BLaER1 treated with 17β-estradiol and CSF1 and Interleukin-3, amounts not matched to agents 10 nM and 100 nM (cell line): ENCODE data around the gene ACAT2.

Experiments
- H3K27ac ChIP-seq, 11 experiments: shearing (Covaris generic); formaldehyde crosslinking; 2 replicates each; pipeline ENCODE4 v1.8.1; 2022
- H3K27me3 ChIP-seq, 11 experiments: shearing (Covaris generic); formaldehyde crosslinking; 2 replicates each; pipeline ENCODE4 v1.8.1; 2022
- H3K36me3 ChIP-seq, 11 experiments: shearing (Covaris generic); formaldehyde crosslinking; 2 replicates each; pipeline ENCODE4 v1.8.1; 2022
- H3K4me1 ChIP-seq, 10 experiments: shearing (Covaris generic); formaldehyde crosslinking; 2 replicates each; pipeline ENCODE4 v1.8.1; 2022
- H3K4me2 ChIP-seq, 11 experiments: shearing (Covaris generic); formaldehyde crosslinking; 2 replicates each; pipeline ENCODE4 v1.8.1; 2022
- H3K4me3 ChIP-seq, 10 experiments: shearing (Covaris generic); formaldehyde crosslinking; 2 replicates each; pipeline ENCODE4 v1.8.1; 2022
- H3K9ac ChIP-seq, 11 experiments: shearing (Covaris generic); formaldehyde crosslinking; 2 replicates each; pipeline ENCODE4 v1.8.1; 2022
- H3K9me3 ChIP-seq, 11 experiments: shearing (Covaris generic); formaldehyde crosslinking; replicated peaks in 1 of 11; 2 replicates each; pipeline ENCODE4 v1.8.1; 2022
- H4K20me1 ChIP-seq, 11 experiments: shearing (Covaris generic); formaldehyde crosslinking; 2 replicates each; pipeline ENCODE4 v1.8.1; 2022
- Cebpa-rat ChIP-seq, 11 experiments: shearing (Covaris generic); IDR thresholded peaks; 2 replicates each; pipeline ENCODE4 v1.8.1; 2022

ACAT2 gene

DNA sequence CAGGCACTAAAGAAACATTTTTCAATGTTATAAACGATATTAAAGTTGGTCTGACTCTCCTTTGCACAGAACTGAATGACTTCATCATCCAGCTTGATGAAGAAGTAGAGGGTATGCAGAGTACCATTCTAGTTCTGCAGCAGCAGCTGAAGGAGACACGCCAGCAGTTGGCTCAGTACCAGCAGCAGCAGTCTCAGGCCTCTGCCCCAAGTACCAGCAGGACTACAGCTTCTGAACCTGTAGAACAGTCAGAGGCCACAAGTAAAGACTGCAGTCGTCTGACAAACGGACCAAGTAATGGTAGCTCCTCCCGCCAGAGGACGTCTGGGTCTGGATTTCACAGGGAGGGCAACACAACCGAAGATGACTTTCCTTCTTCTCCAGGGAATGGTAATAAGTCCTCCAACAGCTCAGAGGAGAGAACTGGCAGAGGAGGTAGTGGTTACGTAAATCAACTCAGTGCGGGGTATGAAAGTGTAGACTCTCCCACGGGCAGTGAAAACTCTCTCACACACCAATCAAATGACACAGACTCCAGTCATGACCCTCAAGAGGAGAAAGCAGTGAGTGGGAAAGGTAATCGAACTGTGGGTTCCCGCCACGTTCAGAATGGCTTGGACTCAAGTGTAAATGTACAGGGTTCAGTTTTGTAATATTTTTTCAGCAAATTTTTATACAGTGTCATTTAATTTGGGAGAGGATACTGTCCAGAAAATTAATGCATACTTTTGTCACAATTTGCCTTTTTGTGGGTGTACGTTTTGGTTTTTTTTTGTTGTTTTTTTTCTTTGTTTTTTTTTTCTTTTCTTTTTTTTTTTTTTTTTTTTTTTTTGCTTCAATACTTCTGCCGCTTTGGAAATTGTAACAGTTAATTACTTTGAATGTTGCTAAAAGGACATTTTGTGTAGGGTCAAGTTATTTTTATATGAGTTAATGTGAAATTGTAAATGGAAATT, 6.6 kb upstream of the ACAT2 start:
- H3K9ac ChIP-seq = no peak overlapping the region
- no peaks in the 10 kb centered on the region for H3K27me3 ChIP-seq
- H4K20me1 ChIP-seq = peaks cover 24 to 92% (median 55%) of the 10 kb centered on the region in 11 experiments; a peak in 20 of 22 replicates
- H3K4me3 ChIP-seq = no peak overlapping the region
- no peaks in the 10 kb centered on the region for H3K9me3 ChIP-seq
- H3K4me2 ChIP-seq = no peak overlapping the region
- H3K36me3 ChIP-seq = peaks cover 84 to 88% (median 87%) of the 10 kb centered on the region in 11 experiments
- no peak for TF ChIP-seq Cebpa-rat (IDR thresholded peaks at IDR 0.05)
- H3K4me1 ChIP-seq = peaks cover 0 to 15% (median 6%) of the 10 kb centered on the region in 10 experiments; a peak in 19 of 20 replicates
- H3K27ac ChIP-seq = no peak overlapping the region

DNA sequence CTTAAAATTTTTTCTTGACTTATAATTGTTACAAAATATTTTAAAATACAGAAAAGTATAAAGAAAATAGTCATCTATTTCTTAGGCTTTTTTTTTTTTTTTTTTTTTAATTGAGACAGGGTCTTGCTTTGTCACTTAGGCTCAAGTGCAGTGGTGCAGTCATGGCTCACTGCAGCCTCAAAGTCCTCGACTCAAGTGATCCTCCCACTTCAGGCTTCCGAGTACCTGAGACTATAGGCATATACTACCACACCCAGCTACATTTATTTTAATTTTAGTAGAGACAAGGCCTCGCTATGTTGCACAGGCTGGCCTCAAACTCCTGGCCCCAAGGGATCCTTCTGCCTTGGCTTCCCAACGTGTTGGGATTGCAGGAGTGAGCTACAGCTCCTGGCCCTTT, 5.3 kb upstream of the ACAT2 start:
- Histone ChIP-seq H4K20me1 (peaks cover 22 to 80% (median 47%) of the 10 kb centered on the region in 11 experiments; a peak in 20 of 22 replicates), H3K9me3 (no peaks in the 10 kb centered on the region), H3K9ac (no peak overlapping the region), H3K4me1 (peaks cover 12 to 28% (median 19%) of the 10 kb centered on the region in 10 experiments), H3K4me3 (no peak overlapping the region), H3K4me2 (no peak overlapping the region), H3K27me3 (no peaks in the 10 kb centered on the region), H3K36me3 (peaks cover 73 to 76% (median 75%) of the 10 kb centered on the region in 11 experiments), H3K27ac (no peak overlapping the region)
- TF ChIP-seq Cebpa-rat (IDR thresholded peaks at IDR 0.05) = no peak

GRCh38 chr6:159758031-159759001, 3.5 kb upstream of the ACAT2 start:
- Histone ChIP-seq H3K4me3 (no peak overlapping the region), H3K27ac (no peak overlapping the region)

DNA sequence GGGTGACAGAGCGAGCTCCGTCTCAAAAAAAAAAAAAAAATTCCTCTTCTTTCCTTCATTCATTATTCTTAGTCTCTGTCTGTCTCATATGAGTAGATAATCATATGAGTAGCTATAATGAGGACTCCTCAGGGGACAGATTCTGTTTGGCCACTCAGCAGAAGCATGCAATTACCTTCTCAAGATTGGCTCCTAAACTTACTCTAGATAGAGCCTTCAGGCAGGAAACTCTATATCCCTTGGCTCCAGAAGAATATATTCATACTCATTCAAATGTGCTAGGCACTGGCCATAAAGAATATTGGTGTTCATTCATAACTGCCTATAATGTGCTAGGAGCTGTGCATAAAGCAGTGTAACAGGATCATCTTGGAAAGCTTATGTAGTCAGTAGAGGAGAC, 2.2 kb upstream of the ACAT2 start:
- Histone ChIP-seq H3K27me3 (no peaks in the 10 kb centered on the region), H3K9me3 (no peaks in the 10 kb centered on the region), H3K9ac (peak overlapping the region in 1 of 11 experiments; percentile 82; a peak in 1 of 22 replicates), H3K4me3 (no peak overlapping the region), H3K27ac (no peak overlapping the region), H3K4me2 (peak overlapping the region in 2 of 11 experiments; percentile 17 to 97; a peak in 2 of 22 replicates), H3K36me3 (peaks cover 50 to 62% (median 59%) of the 10 kb centered on the region in 11 experiments), H3K4me1 (peaks cover 19 to 39% (median 28%) of the 10 kb centered on the region in 10 experiments), H4K20me1 (peaks cover 7 to 49% (median 20%) of the 10 kb centered on the region in 11 experiments; a peak in 18 of 22 replicates)
- no peak for TF ChIP-seq Cebpa-rat (IDR thresholded peaks at IDR 0.05)

More at GRCh38 chr6:159758031-159759001, 3.5 kb upstream of the ACAT2 start:
- Histone ChIP-seq H3K9ac (no peak overlapping the region), H4K20me1 (peaks cover 11 to 62% (median 29%) of the 10 kb centered on the region in 11 experiments; a peak in 18 of 22 replicates), H3K4me1 (peaks cover 19 to 38% (median 28%) of the 10 kb centered on the region in 10 experiments), H3K36me3 (peaks cover 55 to 62% (median 60%) of the 10 kb centered on the region in 11 experiments), H3K9me3 (no peaks in the 10 kb centered on the region), H3K27me3 (no peaks in the 10 kb centered on the region), H3K4me2 (no peak overlapping the region)
- no peak for TF ChIP-seq Cebpa-rat (IDR thresholded peaks at IDR 0.05)

DNA sequence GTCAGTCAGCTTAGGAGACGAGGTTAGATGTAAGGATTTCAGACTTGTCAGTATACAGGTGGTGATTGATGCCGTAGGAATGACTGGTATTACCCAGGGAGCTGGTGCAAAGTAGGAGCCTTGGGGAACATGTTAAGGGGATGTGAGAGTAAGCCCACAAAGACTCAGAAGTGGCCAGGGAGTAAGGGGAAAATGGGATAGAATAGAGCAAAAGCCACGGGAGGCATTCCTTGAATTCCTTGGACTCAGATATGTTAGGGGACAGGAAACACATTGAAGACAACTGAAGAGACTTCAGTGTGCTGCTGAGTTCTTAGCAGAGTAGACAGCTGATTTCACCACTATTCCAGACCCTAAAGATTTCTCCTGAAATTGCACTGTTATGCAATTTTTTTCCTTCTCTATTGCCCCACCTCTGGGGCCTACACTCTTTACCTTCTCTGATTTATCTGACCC, 1.2 kb upstream of the ACAT2 start:
- TF ChIP-seq Cebpa-rat (IDR thresholded peaks at IDR 0.05) = no peak
- peak overlapping the region in 9 of 10 experiments; percentile 74 to 91 (median 82); a peak in 15 of 20 replicates for H3K4me3 ChIP-seq
- H3K4me2 ChIP-seq = peak overlapping the region; percentile 79 to 97 (median 94)
- H3K27ac ChIP-seq = peak overlapping the region in 10 of 11 experiments; percentile 85 to 92 (median 89); a peak in 19 of 22 replicates
- H3K9me3 ChIP-seq = no peaks in the 10 kb centered on the region
- H3K36me3 ChIP-seq = peaks cover 49 to 62% (median 59%) of the 10 kb centered on the region in 11 experiments
- no peaks in the 10 kb centered on the region for H3K27me3 ChIP-seq
- peaks cover 19 to 39% (median 28%) of the 10 kb centered on the region in 10 experiments for H3K4me1 ChIP-seq
- H4K20me1 ChIP-seq = peaks cover 0 to 39% (median 10%) of the 10 kb centered on the region in 11 experiments; a peak in 12 of 22 replicates
- peak overlapping the region in 10 of 11 experiments; percentile 82 to 91 (median 88); a peak in 19 of 22 replicates for H3K9ac ChIP-seq

DNA sequence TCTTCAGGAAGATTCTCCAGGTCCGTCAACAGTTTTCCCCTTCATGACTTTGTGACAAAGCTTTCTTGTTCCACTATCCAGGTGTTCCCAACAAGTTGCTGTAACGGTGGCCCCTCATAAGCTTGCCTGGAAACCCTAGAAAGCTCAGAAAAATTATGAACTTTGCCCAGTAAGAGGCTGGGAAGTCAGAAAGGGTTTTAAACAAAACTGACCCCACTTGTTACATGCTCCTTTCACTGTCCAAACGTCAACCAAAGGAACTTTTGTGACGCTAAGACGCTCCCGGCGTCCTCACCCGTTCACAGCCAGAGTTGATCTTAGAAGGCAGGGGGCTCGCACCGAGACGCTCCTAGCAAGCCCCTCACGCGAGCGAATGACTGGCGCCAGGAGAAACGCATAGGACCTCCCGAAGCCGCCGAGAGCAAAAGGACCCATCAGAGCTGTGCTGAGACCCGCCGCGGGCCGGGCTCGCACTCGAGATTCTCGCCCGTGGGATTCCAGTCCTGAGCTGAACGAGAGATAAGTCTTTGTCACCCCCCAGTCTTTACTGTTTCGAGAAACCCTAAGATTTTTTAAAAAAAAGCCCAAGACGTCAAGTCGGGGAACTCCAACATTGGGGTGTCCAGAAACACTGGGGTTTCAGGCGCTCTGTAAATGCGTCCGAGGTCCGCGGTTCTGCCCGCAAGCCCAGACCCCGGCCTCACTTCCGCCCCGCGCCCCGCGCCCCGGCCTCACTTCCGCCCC, 544 bp upstream of the ACAT2 start:
- Histone ChIP-seq H3K9ac (peak overlapping the region; percentile 80 to 91 (median 87)), H3K27ac (peak overlapping the region; percentile 85 to 92 (median 90)), H4K20me1 (peaks cover 0 to 32% (median 9%) of the 10 kb centered on the region in 11 experiments; a peak in 11 of 22 replicates), H3K9me3 (no peaks in the 10 kb centered on the region), H3K36me3 (peaks cover 44 to 62% (median 57%) of the 10 kb centered on the region in 11 experiments), H3K4me3 (peak overlapping the region; percentile 65 to 91 (median 82)), H3K4me2 (peak overlapping the region; percentile 79 to 97 (median 94)), H3K27me3 (no peaks in the 10 kb centered on the region), H3K4me1 (peaks cover 19 to 39% (median 28%) of the 10 kb centered on the region in 10 experiments)
- TF ChIP-seq Cebpa-rat (IDR thresholded peaks at IDR 0.05) = no peak

- H3K4me2 ChIP-seq = peak overlapping the region; percentile 79 to 97 (median 94)
- peaks cover 19 to 39% (median 28%) of the 10 kb centered on the region in 10 experiments for H3K4me1 ChIP-seq
- H4K20me1 ChIP-seq = peaks cover 0 to 27% (median 9%) of the 10 kb centered on the region in 11 experiments; a peak in 9 of 22 replicates
- no peaks in the 10 kb centered on the region for H3K9me3 ChIP-seq
- H3K27me3 ChIP-seq = no peaks in the 10 kb centered on the region
- H3K27ac ChIP-seq = peak overlapping the region in 10 of 11 experiments; percentile 53 to 92 (median 88); a peak in 13 of 22 replicates
- peak overlapping the region; percentile 65 to 91 (median 82) for H3K4me3 ChIP-seq
- peak overlapping the region; percentile 80 to 91 (median 87); a peak in 21 of 22 replicates for H3K9ac ChIP-seq
- H3K36me3 ChIP-seq = peaks cover 44 to 62% (median 57%) of the 10 kb centered on the region in 11 experiments
- no peak for TF ChIP-seq Cebpa-rat (IDR thresholded peaks at IDR 0.05)
These were observed 942 bp downstream of the ACAT2 start for GRCh38 chr6:159762681-159763293.
